Activated T-cell treated with anti-CD3 and anti-CD28 coated beads, Interleukin-2, amount 50 U/mL, for 4 hours (primary cell): ENCODE measurements around the gene WNK1. TPM values are rescaled to one million over a fixed set of nuclear protein-coding genes. Genes with fewer than 3 reads are reported as not detected.

Experiments used
- ATAC-seq, 2 donors: fragments of 200-7000 bp; cut with Tn5 transposase; one replicate each; pipeline ENCODE4 v1.10.0; 2021
- DNase-seq: peaks from one replicate; pipeline ENCODE4 v3.0.0-alpha.2; 2020
- H3K27me3 Mint-ChIP-seq: one replicate; pipeline ENCODE4 v1.8.0; 2021; ENCODE audit warnings: low read depth, mixed read lengths
- H3K36me3 Mint-ChIP-seq: one replicate; pipeline ENCODE4 v1.8.0; 2022; ENCODE audit warnings: mixed read lengths; ENCODE audit not compliant: insufficient read depth
- H3K4me1 Mint-ChIP-seq: one replicate; pipeline ENCODE4 v1.8.0; 2021; ENCODE audit warnings: low read depth, mixed read lengths
- H3K4me3 Mint-ChIP-seq: one replicate; pipeline ENCODE4 v1.8.0; 2021; ENCODE audit warnings: mild to moderate bottlenecking, moderate library complexity, mixed read lengths
- H3K9me3 Mint-ChIP-seq: one replicate; pipeline ENCODE4 v1.8.0; 2021; ENCODE audit warnings: mixed read lengths
- total RNA-seq, 3 donors: library from RNA; stranded (reverse); gene quantifications; one replicate each; pipeline ENCODE4 v1.2.1, GENCODE V29; 2021

Gene WNK1
- total RNA-seq, 3 donors from 2014 or later, result 183 to 213 (median 185) TPM

GRCh38 chr12:905261-906031, 153.1 kb downstream of the WNK1 start:
- peaks cover 62% of the 10 kb centered on the region for H3K36me3 Mint-ChIP-seq

GRCh38 chr12:906062-906585, 153.7 kb downstream of the WNK1 start:
- Mint-ChIP-seq H3K4me3 (no peak overlapping the region), H3K36me3 (peaks cover 56% of the 10 kb centered on the region), H3K27me3 (no peaks in the 10 kb centered on the region), H3K9me3 (no peaks in the 10 kb centered on the region), H3K4me1 (peaks cover 26% of the 10 kb centered on the region)
- no peak for ATAC-seq
- DNase-seq, result no peak

More at GRCh38 chr12:905261-906031, 153.1 kb downstream of the WNK1 start:
- no peaks in the 10 kb centered on the region for H3K9me3 Mint-ChIP-seq
- DNase-seq, result no peak
- no peak overlapping the region for H3K4me3 Mint-ChIP-seq
- ATAC-seq, result peak; percentile 52 to 54
- no peaks in the 10 kb centered on the region for H3K27me3 Mint-ChIP-seq
- H3K4me1 Mint-ChIP-seq, result peaks cover 26% of the 10 kb centered on the region

GRCh38 chr12:907413-908185, 155.2 kb downstream of the WNK1 start:
- ATAC-seq (no peak), DNase-seq (no peak)
- Mint-ChIP-seq H3K27me3 (no peaks in the 10 kb centered on the region), H3K9me3 (no peaks in the 10 kb centered on the region), H3K4me1 (peaks cover 26% of the 10 kb centered on the region), H3K36me3 (peaks cover 46% of the 10 kb centered on the region), H3K4me3 (no peak overlapping the region)

GRCh38 chr12:909861-910260, 157.5 kb downstream of the WNK1 start:
- peaks cover 23% of the 10 kb centered on the region for H3K4me1 Mint-ChIP-seq
- no peaks in the 10 kb centered on the region for H3K27me3 Mint-ChIP-seq
- H3K9me3 Mint-ChIP-seq, result no peaks in the 10 kb centered on the region
- no peak for ATAC-seq
- DNase-seq, result no peak
- no peak overlapping the region for H3K4me3 Mint-ChIP-seq
- H3K36me3 Mint-ChIP-seq, result peaks cover 36% of the 10 kb centered on the region

GRCh38 chr12:910416-910815, 158.0 kb downstream of the WNK1 start:
- Mint-ChIP-seq H3K9me3 (no peaks in the 10 kb centered on the region), H3K36me3 (peaks cover 34% of the 10 kb centered on the region)

GRCh38 chr12:911191-911826, 158.9 kb downstream of the WNK1 start:
- Mint-ChIP-seq H3K9me3 (no peaks in the 10 kb centered on the region), H3K36me3 (peaks cover 31% of the 10 kb centered on the region), H3K4me1 (peaks cover 14% of the 10 kb centered on the region), H3K27me3 (no peaks in the 10 kb centered on the region), H3K4me3 (no peak overlapping the region)
- DNase-seq (no peak), ATAC-seq (no peak)

More at GRCh38 chr12:910416-910815, 158.0 kb downstream of the WNK1 start:
- Mint-ChIP-seq H3K27me3 (no peaks in the 10 kb centered on the region), H3K4me1 (peaks cover 21% of the 10 kb centered on the region), H3K4me3 (no peak overlapping the region)
- DNase-seq (no peak), ATAC-seq (no peak)

GRCh38 chr12:912466-913235, 160.3 kb downstream of the WNK1 start:
- no peak for ATAC-seq
- Mint-ChIP-seq H3K36me3 (peaks cover 27% of the 10 kb centered on the region), H3K9me3 (no peaks in the 10 kb centered on the region), H3K27me3 (no peaks in the 10 kb centered on the region), H3K4me1 (peaks cover 18% of the 10 kb centered on the region), H3K4me3 (no peak overlapping the region)
- DNase-seq, result no peak

GRCh38 chr12:913919-914698, 161.7 kb downstream of the WNK1 start:
- peak in 1 of 2 donors; percentile 22 for ATAC-seq

GRCh38 chr12:915090-915489, 162.7 kb downstream of the WNK1 start:
- Mint-ChIP-seq H3K4me1 (peaks cover 18% of the 10 kb centered on the region), H3K27me3 (no peaks in the 10 kb centered on the region), H3K4me3 (no peak overlapping the region), H3K9me3 (no peaks in the 10 kb centered on the region), H3K36me3 (peaks cover 17% of the 10 kb centered on the region)
- DNase-seq (no peak), ATAC-seq (no peak)

More at GRCh38 chr12:913919-914698, 161.7 kb downstream of the WNK1 start:
- DNase-seq, result no peak
- Mint-ChIP-seq H3K4me3 (no peak overlapping the region), H3K9me3 (no peaks in the 10 kb centered on the region), H3K4me1 (peaks cover 18% of the 10 kb centered on the region), H3K36me3 (peaks cover 22% of the 10 kb centered on the region), H3K27me3 (no peaks in the 10 kb centered on the region)

GRCh38 chr12:916240-916639, 163.9 kb downstream of the WNK1 start:
- Mint-ChIP-seq H3K27me3 (no peaks in the 10 kb centered on the region), H3K36me3 (peaks cover 23% of the 10 kb centered on the region), H3K4me3 (peak overlapping the region; percentile 53), H3K9me3 (no peaks in the 10 kb centered on the region), H3K4me1 (peaks cover 18% of the 10 kb centered on the region)
- DNase-seq (peak; percentile 9), ATAC-seq (peak; percentile 24 to 39)

GRCh38 chr12:916712-917445, 164.5 kb downstream of the WNK1 start:
- no peak overlapping the region for H3K4me3 Mint-ChIP-seq
- H3K9me3 Mint-ChIP-seq, result no peaks in the 10 kb centered on the region
- no peak for ATAC-seq
- DNase-seq, result no peak
- H3K36me3 Mint-ChIP-seq, result peaks cover 24% of the 10 kb centered on the region
- H3K27me3 Mint-ChIP-seq, result no peaks in the 10 kb centered on the region
- H3K4me1 Mint-ChIP-seq, result peaks cover 18% of the 10 kb centered on the region

GRCh38 chr12:920676-921075, 168.3 kb downstream of the WNK1 start:
- H3K36me3 Mint-ChIP-seq, result peaks cover 26% of the 10 kb centered on the region

More at GRCh38 chr12:920676-921075, 168.3 kb downstream of the WNK1 start:
- H3K4me3 Mint-ChIP-seq, result no peak overlapping the region
- DNase-seq (no peak), ATAC-seq (no peak)
- H3K9me3 Mint-ChIP-seq, result no peaks in the 10 kb centered on the region
- peaks cover 7% of the 10 kb centered on the region for H3K4me1 Mint-ChIP-seq
- no peaks in the 10 kb centered on the region for H3K27me3 Mint-ChIP-seq
